Rectal smooth muscle tissue (tissue), 1 donor: ENCODE results near the gene RPUSD4.

Experiments used
- H3K27ac ChIP-seq: one replicate; pipeline ENCODE4 v1.7.0; 2013; ENCODE audit warnings: low read depth, low read length, inconsistent platforms
- H3K27me3 ChIP-seq: one replicate; pipeline ENCODE4 v1.7.0; 2013; ENCODE audit warnings: low read length; ENCODE audit not compliant: control insufficient read depth, insufficient read depth
- H3K36me3 ChIP-seq: one replicate; pipeline ENCODE4 v1.7.0; 2013; ENCODE audit warnings: low read length; ENCODE audit not compliant: control insufficient read depth, insufficient read depth
- H3K4me1 ChIP-seq: one replicate; pipeline ENCODE4 v1.7.0; 2013; ENCODE audit warnings: low read length; ENCODE audit not compliant: control insufficient read depth, insufficient read depth
- H3K4me3 ChIP-seq: one replicate; pipeline ENCODE4 v1.7.0; 2013; ENCODE audit warnings: low read length
- H3K9ac ChIP-seq: one replicate; pipeline ENCODE4 v1.7.0; 2013; ENCODE audit warnings: low read length

The RPUSD4 gene

DNA sequence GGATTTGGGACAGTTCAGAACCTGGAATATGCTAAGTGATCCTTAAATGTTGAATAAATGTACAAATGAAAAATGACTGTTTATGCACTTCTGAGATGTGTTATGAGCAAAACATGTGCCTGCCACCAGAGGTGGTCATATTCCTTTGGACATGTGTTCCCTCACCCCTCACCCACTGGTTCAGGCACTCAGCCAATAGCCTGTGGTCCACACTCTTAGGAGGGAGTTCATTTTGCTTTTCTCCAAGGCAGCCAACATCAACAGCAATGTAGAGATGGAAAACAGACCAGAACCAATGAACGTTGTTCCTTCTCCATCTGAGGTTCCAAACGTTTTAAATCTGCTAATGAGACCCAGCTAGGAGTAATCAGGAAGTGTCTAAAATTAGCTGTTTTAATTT, 44.0 kb downstream of the RPUSD4 start:
- Histone ChIP-seq H3K27me3 (no peaks in the 10 kb centered on the region), H3K4me3 (no peak overlapping the region), H3K4me1 (peaks cover 20% of the 10 kb centered on the region), H3K36me3 (no peaks in the 10 kb centered on the region), H3K9ac (no peak overlapping the region), H3K27ac (no peak overlapping the region)

DNA sequence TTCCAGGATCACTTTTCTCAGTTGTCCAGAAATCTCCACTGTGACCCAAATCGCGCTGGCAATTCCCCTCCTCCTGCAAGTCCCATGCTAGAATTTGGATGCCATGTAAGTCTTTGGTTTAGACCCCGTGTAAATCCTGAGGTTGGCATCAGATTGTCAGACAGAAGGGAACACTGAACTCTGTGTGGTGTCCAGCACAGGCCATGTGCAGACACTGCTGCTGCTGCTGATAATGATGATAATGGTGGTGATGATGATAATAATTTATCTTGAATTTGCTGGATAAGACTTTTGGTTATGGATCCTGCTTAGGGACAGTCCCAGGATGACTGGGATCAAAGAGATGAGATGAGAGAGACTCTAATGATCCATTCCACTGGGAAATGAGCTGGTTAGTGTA, 45.0 kb downstream of the RPUSD4 start:
- H3K9ac ChIP-seq = no peak overlapping the region
- no peaks in the 10 kb centered on the region for H3K27me3 ChIP-seq
- peaks cover 22% of the 10 kb centered on the region for H3K4me1 ChIP-seq
- H3K27ac ChIP-seq = no peak overlapping the region
- no peak overlapping the region for H3K4me3 ChIP-seq
- no peaks in the 10 kb centered on the region for H3K36me3 ChIP-seq

DNA sequence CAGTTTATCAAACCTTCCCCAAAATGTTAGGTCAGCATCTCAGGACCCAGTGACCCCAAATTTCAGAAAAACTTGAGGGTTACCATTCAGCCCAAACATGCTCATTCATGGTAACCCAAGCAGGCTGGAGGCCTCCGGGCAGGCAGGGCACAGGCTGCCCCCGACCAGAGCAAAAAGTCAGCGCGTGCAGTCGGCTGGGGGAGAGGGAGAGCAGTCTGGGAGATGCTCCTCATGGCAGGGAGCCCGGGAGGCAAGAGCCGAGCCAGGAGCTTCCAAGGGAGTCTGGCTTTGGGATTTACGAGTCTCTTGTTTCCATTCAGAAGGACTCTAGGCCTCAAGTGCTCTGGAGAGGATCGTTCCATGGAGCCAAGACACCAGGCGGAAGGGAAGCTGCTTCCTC, 45.7 kb downstream of the RPUSD4 start:
- Histone ChIP-seq H3K9ac (no peak overlapping the region), H3K4me1 (peaks cover 22% of the 10 kb centered on the region), H3K36me3 (no peaks in the 10 kb centered on the region), H3K4me3 (no peak overlapping the region), H3K27me3 (no peaks in the 10 kb centered on the region), H3K27ac (peak overlapping the region; percentile 67)

DNA sequence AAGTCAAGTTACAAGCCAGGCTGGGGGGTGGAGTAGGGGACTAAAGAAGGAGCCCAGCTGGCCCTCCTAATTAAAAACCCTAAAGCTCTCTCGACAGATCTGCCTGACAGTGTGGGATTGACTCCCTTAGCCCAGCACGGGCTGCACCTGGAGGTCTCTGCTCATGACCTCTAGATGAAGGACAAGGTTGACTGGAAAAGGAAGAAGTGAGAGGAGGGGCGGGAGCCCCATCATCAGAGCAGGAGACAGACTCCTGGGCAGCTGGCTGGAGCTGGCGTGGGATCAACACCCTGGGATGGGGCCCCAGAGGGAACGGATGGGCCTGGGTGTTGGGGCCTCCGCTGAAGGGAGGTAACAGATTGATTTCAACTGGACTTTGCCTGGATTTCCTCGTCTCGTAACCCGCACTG, 46.1 kb downstream of the RPUSD4 start:
- Histone ChIP-seq H3K27me3 (no peaks in the 10 kb centered on the region), H3K9ac (no peak overlapping the region), H3K27ac (peak overlapping the region; percentile 67), H3K36me3 (no peaks in the 10 kb centered on the region), H3K4me3 (no peak overlapping the region), H3K4me1 (peaks cover 22% of the 10 kb centered on the region)

DNA sequence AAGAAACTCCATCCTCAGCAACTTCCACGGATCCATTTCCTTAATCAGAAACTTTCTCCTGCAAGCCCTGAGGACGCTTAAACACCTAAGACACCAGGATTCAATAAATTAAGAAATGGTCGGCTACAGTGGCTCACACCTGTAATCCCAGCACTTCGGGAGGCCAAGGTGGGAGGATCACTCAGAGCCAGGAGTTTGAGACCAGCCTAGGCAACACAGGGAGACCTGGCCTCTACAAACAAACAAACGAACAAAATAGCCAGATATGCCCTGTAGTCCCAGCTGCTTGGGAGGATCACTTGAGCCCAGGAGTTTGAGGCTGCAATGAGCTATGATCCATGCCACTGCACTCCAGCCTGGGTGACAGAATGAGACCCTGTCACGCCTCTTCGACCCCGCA, 46.7 kb downstream of the RPUSD4 start:
- H3K4me3 ChIP-seq = no peak overlapping the region
- H3K36me3 ChIP-seq = no peaks in the 10 kb centered on the region
- H3K27ac ChIP-seq = no peak overlapping the region
- no peaks in the 10 kb centered on the region for H3K27me3 ChIP-seq
- H3K4me1 ChIP-seq = peaks cover 22% of the 10 kb centered on the region
- no peak overlapping the region for H3K9ac ChIP-seq

DNA sequence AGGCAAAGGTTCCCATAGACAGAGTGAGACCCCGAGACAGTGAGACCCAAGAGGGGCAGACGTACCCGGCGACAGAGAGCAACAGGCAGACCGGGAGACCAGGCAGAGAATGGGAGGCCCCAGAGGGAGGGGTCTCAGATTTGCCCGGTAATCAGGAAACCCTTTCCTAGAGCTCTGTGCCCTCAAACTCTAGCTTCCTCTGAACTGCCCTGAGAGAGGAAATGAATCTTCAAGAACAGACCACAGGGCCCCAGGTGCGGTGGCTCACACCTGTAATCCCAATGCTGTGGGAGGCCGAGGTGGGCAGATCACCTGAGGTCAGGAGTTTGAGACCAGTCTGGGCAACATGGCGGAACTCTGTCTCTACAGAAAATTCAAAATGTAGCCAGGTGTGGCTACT, 47.7 kb downstream of the RPUSD4 start:
- Histone ChIP-seq H3K4me3 (no peak overlapping the region), H3K27me3 (no peaks in the 10 kb centered on the region), H3K4me1 (peaks cover 22% of the 10 kb centered on the region), H3K36me3 (no peaks in the 10 kb centered on the region), H3K9ac (no peak overlapping the region), H3K27ac (no peak overlapping the region)

DNA sequence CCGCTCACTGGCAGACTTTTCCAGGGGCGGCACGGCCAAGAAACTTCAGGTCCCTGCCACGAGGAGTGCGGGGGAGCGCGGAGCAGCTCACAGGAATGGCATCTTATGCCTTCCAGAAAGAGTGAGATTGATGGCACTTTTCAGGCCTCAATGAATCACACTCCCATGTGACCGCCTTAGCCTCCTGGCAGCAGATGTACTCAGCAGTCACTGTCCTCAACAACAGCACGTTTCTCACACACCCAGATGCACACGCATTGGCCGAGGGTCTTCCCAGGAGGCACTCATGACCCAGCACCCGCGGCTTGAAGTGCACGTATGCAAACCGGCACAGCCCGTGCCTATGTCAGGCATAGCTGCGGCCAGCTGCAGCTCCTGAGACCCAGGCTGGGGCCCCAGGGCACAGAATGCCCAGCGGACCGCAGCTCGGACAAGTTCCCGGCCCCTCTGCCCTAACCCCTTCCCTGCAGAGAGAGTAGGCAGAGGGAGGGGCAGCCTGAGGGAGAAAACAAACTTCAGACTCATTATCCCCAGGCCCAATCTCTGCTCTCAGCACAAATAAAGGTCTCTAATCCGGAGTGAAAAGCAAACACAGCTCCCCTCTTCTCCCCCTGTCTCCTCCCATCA, 48.3 kb downstream of the RPUSD4 start:
- H3K27ac ChIP-seq = no peak overlapping the region
- H3K4me3 ChIP-seq = no peak overlapping the region
- H3K36me3 ChIP-seq = no peaks in the 10 kb centered on the region
- peaks cover 22% of the 10 kb centered on the region for H3K4me1 ChIP-seq
- no peaks in the 10 kb centered on the region for H3K27me3 ChIP-seq
- no peak overlapping the region for H3K9ac ChIP-seq

DNA sequence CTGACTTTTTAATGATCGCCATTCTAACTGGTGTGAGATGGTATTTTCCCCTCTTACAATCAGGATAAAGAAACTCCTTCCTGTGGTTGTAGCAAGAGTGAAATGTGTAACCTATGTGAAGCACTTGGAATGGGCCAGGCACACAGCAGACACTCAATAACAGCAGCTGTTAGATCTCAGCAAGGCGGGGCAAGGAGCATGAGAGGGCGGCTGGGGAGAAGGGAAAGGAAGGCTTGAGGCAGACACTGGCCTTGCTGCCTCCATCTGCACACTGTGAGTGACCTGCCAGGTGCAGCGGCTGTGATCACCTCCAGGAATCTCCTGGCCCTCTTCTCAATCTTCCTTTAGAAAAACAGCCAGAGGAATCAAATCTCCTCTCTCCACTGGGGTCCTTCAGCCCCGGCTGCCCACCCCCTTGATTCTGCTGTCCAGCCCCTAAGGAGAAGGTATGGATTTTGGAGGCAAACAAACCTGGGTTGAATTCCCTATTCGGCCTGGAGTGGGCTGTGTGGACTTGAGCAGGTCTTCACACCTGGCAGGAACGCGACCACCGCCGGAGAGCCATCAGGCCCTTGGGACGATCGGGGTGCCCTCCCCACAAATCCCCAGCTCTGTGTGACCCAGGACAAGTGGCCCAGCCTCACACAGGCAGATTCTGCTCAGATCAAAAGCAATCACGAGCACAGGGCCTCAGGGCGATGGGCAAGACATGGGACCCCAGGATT, 49.0 kb downstream of the RPUSD4 start:
- Histone ChIP-seq H3K4me1 (peaks cover 22% of the 10 kb centered on the region), H3K36me3 (no peaks in the 10 kb centered on the region), H3K27me3 (no peaks in the 10 kb centered on the region), H3K4me3 (no peak overlapping the region), H3K27ac (no peak overlapping the region), H3K9ac (no peak overlapping the region)

DNA sequence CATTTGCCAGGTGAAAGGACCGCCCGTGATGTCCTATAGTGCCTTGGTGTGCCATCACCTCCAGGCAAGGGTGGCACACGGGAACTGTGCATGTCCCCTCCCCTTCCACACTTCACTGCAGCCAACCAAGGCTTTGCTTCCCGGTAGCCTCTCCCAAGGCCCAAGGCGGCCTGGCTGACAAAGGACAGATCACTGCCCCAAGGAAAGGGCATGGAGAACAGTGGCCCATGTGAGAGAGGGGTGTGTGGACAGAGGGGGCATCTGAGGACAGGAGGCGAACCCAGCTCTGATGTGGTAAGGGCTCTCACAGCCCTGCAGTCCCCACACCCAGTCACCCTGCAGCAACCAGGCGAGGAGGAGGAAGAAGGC, 50.4 kb downstream of the RPUSD4 start:
- H3K4me1 ChIP-seq = peaks cover 20% of the 10 kb centered on the region
- H3K27me3 ChIP-seq = no peaks in the 10 kb centered on the region
- no peak overlapping the region for H3K27ac ChIP-seq
- H3K36me3 ChIP-seq = no peaks in the 10 kb centered on the region
- H3K9ac ChIP-seq = no peak overlapping the region
- H3K4me3 ChIP-seq = no peak overlapping the region

DNA sequence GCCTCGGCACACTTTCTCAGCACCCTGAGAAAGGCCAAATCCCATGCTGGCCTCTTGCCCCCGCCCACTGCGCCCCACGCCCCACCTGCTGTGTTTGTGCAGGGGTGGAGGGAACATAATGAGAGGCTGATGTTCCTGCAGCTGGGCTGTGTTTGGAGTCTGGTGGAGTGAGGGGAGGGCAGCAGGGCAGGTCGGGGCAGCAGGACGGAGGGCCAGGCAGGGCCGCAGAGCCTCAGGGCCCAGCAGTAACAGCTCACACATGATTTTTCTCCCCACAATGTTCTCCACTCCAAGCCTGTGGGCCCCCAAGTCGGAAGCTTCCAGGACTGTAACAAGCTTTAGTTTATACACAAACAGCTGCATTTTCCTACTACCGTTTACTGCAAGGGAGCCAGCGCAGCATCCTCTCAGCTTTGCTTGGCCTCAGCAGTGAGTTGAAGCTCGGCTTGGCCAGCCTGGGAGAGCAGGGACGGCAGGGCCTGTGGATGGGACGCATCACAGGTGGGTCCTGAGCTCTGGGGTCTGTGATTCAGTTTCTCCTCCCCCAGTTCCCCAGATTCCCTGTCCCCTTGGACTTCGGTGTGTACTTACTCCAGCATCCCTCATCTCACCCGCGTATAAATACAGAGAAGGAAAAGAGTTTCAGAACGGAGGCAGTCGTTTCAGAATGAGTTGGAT, 51.0 kb downstream of the RPUSD4 start:
- no peak overlapping the region for H3K27ac ChIP-seq
- no peak overlapping the region for H3K9ac ChIP-seq
- H3K4me3 ChIP-seq = no peak overlapping the region
- no peaks in the 10 kb centered on the region for H3K36me3 ChIP-seq
- H3K27me3 ChIP-seq = no peaks in the 10 kb centered on the region
- H3K4me1 ChIP-seq = peaks cover 16% of the 10 kb centered on the region

DNA sequence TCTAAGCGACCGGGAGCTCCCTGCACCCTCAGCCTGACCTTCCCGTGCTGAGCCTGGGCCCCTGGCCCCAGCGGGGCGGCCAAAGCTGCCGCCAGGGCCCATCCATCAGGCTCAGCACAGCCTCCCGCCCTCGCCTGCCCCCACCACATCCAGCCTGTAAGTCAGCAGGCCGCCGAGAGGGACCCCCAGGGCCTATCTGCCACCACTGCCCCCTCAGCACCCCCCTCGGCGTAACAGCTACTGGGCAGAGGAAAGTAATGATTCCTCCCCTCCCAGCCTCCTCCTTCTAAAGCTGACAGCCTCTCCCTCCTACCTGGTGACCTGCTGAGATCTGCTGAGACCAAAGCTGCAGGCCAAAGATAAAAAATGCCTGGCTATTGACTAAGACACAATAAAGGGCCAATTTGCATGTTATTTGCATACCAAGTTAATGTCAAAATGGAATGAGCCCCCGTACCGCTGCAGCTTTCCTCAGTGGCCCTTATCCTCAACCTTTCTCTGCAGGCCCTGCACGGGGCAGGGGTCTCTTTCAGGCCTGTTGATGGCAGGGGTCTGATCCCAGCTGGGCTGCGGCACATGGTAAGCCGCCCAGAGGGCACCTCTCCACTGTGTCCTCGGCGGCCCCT, 51.6 kb downstream of the RPUSD4 start:
- Histone ChIP-seq H3K4me3 (no peak overlapping the region), H3K4me1 (peaks cover 13% of the 10 kb centered on the region), H3K36me3 (no peaks in the 10 kb centered on the region), H3K27me3 (no peaks in the 10 kb centered on the region), H3K27ac (no peak overlapping the region), H3K9ac (no peak overlapping the region)

DNA sequence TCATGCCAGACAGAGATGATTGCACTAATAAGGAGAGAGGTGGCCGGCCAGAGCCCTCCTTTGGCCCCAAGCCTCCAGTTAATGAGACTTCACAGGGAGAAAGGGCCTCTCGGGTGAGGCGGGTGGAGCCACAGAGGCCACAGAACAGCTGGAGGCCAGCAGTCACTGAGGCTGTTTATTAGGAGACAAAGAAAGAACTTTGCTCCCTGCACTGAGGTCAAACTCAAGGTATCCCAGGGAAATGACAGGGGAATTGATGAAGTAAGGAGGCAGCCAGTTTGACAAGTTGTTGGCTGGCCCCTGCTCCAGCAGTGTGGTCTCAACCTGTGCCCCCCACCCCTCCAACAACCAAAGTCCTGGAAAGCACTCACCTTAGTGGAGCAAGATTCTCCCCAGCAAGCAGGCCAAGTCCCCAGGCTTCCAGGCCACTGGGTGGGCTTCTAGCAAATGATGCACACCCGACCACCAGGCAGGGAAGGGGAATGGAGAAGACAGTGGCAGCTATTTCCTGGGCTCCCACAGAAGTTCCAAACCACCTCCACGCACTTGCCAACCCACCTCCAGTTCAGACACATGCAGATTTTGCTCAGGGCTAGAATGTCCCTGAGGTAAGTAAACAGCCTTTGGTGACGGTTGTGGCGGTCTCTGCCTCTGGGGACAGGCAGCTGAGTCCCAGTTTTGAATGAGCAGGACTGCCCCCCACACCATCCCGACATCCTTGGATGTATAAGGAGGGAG, 53.2 kb downstream of the RPUSD4 start:
- no peak overlapping the region for H3K27ac ChIP-seq
- no peaks in the 10 kb centered on the region for H3K36me3 ChIP-seq
- H3K4me3 ChIP-seq = no peak overlapping the region
- H3K4me1 ChIP-seq = peaks cover 9% of the 10 kb centered on the region
- H3K27me3 ChIP-seq = no peaks in the 10 kb centered on the region
- H3K9ac ChIP-seq = no peak overlapping the region
